HG02981 (cell line): ENCODE data around the gene RABL6.

Experiments used
- ATAC-seq: cut with Tn5 transposase; IDR thresholded peaks from one replicate; pipeline ENCODE4 v1.9.1; 2021; ENCODE audit warnings: mild to moderate bottlenecking, moderate library complexity; ENCODE audit not compliant: unreplicated experiment

Gene RABL6

GRCh38 chr9:136845465-136846260 is 37.9 kb downstream of the RABL6 start:
- ATAC-seq = no peak

DNA sequence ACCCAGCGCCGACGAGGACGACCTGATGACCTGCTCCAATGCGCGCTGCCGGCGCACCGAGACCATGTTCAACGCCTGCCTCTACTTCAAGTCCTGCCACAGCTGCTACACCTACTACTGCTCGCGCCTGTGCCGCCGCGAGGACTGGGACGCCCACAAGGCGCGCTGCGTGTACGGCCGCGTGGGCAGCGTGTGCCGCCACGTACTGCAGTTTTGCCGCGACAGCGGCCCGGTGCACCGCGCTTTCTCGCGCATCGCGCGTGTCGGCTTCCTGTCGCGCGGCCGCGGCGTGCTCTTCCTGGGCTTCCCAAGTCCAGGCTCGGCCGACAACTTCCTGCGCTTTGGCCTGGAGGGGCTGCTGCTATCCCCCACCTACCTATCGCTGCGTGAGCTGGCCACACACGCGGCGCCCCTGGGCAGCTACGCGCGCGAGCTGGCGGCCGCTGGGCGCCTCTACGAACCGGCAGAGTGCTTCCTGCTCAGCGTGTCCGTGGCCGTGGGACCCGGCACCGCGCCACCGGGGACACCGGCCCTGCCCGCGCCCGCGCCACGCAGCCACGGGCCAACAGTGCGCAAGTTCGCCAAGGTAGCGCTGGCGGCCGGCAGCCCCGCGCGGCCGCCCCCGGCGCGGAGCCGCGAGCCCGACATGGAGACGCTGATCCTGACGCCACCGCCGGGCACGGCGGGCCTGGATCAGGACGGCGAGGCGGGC is 38.8 kb downstream of the RABL6 start:
- ATAC-seq = no peak

- ATAC-seq = no peak
These were observed 39.5 kb downstream of the RABL6 start for GRCh38 chr9:136847088-136847825.

DNA sequence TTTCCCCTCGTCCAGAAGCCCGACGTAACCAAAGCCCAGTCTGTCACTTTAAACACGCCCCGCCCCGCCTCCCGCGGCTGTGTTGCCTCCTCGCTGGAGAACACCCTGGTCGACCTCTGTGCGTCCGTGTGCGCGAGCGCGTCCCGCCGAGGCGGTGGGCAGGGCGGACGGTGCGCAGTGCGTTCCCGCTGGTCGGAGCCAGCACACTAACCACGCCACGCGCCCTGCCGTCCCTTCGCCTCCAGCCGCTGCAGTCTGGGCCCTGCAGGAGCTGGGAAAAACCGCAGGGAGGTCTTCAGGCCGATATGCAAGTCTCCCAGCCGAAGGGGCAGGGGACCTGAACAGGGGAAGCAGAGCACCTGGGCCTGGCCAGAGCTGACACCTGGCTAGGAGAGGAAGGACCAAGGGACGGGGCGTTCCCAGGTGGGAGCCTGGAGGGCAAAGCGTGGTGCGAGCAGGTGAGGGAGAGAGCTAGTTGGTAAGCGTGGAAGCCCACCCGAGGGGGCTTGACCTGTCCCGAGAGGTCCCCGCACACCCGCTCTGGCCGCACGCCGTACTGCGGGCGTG is 40.2 kb downstream of the RABL6 start:
- peak; percentile 31 for ATAC-seq

GRCh38 chr9:136848393-136849037 is 40.8 kb downstream of the RABL6 start:
- no peak for ATAC-seq

DNA sequence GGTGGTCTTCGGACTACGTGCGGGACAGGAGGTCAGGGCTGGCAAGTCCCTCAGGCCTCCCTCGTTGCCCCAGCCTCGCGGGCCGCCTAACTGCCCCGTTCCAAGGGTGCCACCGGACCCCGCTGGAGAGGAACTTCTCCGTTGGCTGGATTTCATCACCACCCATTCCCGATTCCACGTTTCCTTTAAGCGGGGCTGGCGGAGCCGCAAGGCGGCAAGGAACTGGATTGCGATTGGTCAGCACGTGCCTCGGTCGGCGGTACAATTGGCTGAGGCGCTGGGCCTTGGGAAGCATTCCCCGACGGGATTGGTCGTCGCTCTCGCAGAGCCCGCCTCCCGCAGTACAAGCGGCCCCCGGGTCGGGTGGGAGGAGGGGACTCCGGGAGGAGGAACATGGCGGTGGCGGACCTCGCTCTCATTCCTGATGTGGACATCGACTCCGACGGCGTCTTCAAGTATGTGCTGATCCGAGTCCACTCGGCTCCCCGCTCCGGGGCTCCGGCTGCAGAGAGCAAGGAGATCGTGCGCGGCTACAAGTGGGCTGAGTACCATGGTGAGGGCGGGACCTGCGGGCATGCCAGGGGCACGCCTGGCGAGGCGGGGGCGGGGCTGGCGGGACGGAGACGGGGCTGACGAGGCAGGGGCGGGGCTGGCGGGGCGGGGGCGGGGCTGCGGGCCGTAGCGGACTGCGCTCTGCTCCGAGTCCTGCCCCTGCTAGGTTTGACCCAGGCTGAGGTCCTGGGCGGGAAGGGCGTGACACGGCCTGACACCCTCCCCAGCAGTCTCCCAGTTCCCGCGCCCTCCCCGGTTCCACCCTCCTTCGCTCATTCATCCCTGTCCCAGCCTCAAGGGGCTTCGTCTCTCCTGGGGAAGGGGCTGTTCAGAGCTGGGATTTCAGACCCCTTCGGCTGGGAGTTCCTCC is 41.6 kb downstream of the RABL6 start, which contains the start of gene PHPT1:
TSS of gene PHPT1 (plus strand) at position 372 of the 922 bp plus-strand sequence. CDS start at position 394, 22 bp downstream.
- peak; percentile 73 for ATAC-seq

- no peak for ATAC-seq
These were observed 42.5 kb downstream of the RABL6 start for GRCh38 chr9:136849960-136850865.

- ATAC-seq = no peak
These were observed 43.4 kb downstream of the RABL6 start for GRCh38 chr9:136850866-136851775.

GRCh38 chr9:136851941-136852663 is 44.4 kb downstream of the RABL6 start, which contains the start of gene MAMDC4:
MAMDC4 (plus strand) TSS chr9:136852346; CDS start chr9:136852417, 71 bp downstream.
- no peak for ATAC-seq

GRCh38 chr9:136852664-136853595 is 45.2 kb downstream of the RABL6 start:
- no peak for ATAC-seq

- no peak for ATAC-seq
These were observed 45.9 kb downstream of the RABL6 start for GRCh38 chr9:136853596-136854112.

DNA sequence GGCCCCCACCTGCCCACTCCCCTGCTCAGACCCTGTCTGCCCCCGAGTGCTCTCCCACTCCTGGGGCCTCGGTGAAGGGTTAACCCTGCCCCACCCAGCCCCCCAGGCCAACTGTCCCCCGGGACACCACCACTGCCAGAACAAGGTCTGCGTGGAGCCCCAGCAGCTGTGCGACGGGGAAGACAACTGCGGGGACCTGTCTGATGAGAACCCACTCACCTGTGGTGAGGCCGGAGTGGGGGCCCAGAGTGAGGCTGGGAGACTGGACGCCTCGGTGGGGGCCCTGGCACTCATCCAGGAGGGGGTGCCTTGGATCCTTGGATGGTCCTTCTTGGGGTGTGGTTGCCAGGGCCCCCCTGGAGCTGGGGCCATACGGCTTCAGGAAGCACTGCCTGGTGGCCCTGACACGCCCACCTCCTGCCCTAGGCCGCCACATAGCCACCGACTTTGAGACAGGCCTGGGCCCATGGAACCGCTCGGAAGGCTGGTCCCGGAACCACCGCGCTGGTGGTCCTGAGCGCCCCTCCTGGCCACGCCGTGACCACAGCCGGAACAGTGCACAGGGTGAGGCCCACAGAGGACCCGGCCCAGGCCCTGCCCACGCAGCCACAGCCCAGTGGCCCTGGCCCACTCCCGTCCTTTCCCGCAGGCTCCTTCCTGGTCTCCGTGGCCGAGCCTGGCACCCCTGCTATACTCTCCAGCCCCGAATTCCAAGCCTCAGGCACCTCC is 46.5 kb downstream of the RABL6 start:
- no peak for ATAC-seq

DNA sequence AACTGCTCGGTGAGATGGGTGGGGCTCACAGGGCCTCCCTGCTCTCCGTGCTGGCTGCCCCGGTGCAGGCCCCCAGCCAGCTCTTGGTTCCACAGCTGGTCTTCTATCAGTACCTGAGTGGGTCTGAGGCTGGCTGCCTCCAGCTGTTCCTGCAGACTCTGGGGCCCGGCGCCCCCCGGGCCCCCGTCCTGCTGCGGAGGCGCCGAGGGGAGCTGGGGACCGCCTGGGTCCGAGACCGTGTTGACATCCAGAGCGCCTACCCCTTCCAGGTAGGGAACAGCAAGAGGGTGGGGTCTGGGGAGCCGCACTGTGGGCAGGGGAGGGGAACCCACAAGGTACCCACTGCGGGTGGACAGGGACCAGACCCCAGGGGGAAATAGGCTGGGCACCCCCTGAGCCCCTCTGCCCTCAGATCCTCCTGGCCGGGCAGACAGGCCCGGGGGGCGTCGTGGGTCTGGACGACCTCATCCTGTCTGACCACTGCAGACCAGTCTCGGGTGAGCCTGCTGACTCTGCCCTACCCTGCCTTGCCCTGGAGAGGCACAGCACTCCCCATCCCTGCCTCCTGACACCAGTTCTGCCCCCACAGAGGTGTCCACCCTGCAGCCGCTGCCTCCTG is 47.2 kb downstream of the RABL6 start:
- ATAC-seq = no peak

DNA sequence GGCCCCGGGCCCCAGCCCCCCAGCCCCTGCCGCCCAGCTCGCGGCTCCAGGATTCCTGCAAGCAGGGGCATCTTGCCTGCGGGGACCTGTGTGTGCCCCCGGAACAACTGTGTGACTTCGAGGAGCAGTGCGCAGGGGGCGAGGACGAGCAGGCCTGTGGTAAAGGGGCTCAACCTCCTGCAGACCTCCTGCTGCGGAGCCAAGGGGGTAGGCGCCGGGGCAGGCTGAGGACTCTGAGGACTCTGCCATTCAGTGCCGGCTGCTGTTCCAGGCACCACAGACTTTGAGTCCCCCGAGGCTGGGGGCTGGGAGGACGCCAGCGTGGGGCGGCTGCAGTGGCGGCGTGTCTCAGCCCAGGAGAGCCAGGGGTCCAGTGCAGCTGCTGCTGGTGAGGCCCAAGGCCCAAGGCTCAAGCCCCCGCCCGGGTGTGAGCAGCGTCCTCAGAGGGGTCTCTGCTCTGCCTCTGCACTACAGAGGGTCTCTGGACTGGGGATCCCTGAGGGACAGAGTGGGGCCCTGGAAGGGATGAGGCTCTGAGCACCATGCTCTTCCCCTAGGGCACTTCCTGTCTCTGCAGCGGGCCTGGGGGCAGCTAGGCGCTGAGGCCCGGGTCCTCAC is 47.8 kb downstream of the RABL6 start:
- no peak for ATAC-seq
